Kidney (tissue), 22 donors: ENCODE results near the gene SNRNP48. TPM values are rescaled to one million over a fixed set of nuclear protein-coding genes. Genes with fewer than 3 reads are reported as not detected.

Source experiments
- DNase-seq, 5 donors: peaks; one replicate each; pipeline ENCODE4 v3.0.0-alpha.2; 2013 to 2020
- FAIRE-seq: peaks from 2 replicates; lab custom pipeline; 2012; peaks lifted over from hg19 to GRCh38; lab: Jason Lieb, UNC
- H3K27ac ChIP-seq, 2 donors: one replicate each; pipeline ENCODE4 v1.7.0; 2013; ENCODE audit warnings: low read depth in 2 of 2, low read length in 2 of 2, inconsistent platforms in 1 of 2
- H3K27me3 ChIP-seq: one replicate; pipeline ENCODE4 v1.7.1; 2013; ENCODE audit warnings: low read length, inconsistent platforms; ENCODE audit not compliant: control insufficient read depth, insufficient read depth
- H3K36me3 ChIP-seq, 3 donors: one replicate each; pipeline versions ENCODE4 v1.7.0 to v1.7.1; 2013; ENCODE audit warnings: low read length in 3 of 3, control low read depth in 1 of 3, inconsistent platforms in 1 of 3; ENCODE audit not compliant: insufficient read depth in 3 of 3, control insufficient read depth in 2 of 3
- H3K4me1 ChIP-seq, 3 donors: one replicate each; pipeline versions ENCODE4 v1.7.0 to v1.7.1; 2013; ENCODE audit warnings: low read length in 3 of 3, inconsistent platforms in 1 of 3, low read depth in 1 of 3; ENCODE audit not compliant: control insufficient read depth in 2 of 3, insufficient read depth in 2 of 3
- H3K4me3 ChIP-seq, 3 donors: one replicate each; pipeline versions ENCODE4 v1.7.0 to v1.8.1; 2013; ENCODE audit warnings: low read length in 3 of 3, control low read depth in 1 of 3, inconsistent platforms in 1 of 3
- H3K9ac ChIP-seq, 3 donors: one replicate each; pipeline versions ENCODE4 v1.7.0 to v1.7.1; 2013; ENCODE audit warnings: low read length in 3 of 3, control low read depth in 1 of 3, inconsistent platforms in 1 of 3
- H3K9me3 ChIP-seq, 3 donors: one replicate each; pipeline versions ENCODE4 v1.7.0 to v1.7.1; 2013; ENCODE audit warnings: low read length in 3 of 3, control low read depth in 1 of 3, inconsistent platforms in 1 of 3; ENCODE audit not compliant: control insufficient read depth in 2 of 3, insufficient read depth in 1 of 3
- intact Hi-C: fragments of 100-400 bp; cut with DNase I; formaldehyde crosslinking; loops from one replicate; pipeline ENCODE4 v1.11.1; 2022
- long read RNA-seq, 10 donors: library from polyadenylated mRNA in 1 of 10; unstranded in 1 of 10; transcript quantifications; one replicate each; pipeline ENCODE4 v2.0.0 and lab custom pipeline, GENCODE V29; 2021 to 2026
- polyA plus RNA-seq: library from polyadenylated mRNA; stranded (reverse); fragments of 350-450 nt; fragmentation: Illumina TruSeq; extraction: RNeasy Lipid Tissue Mini Kit (QIAGEN cat#74804); gene quantifications from one replicate; pipeline ENCODE4 v1.2.3, GENCODE V29; 2014; ENCODE audit warnings: low read depth, low replicate concordance; ENCODE audit not compliant: insufficient read depth
- total RNA-seq: library from RNA; stranded (reverse); fragmentation: NEBNext Ultra II Directional; extraction: Animal tissue kit (Norgen Biotek cat#: 25700); gene quantifications from one replicate; pipeline ENCODE4 v1.2.1, GENCODE V29; 2021
- TF ChIP-seq, protein P1 (sequence below): IDR thresholded peaks from 3 replicates; pipeline ENCODE4 v1.5.1; 2012; ENCODE audit warnings: mild to moderate bottlenecking, moderate library complexity, borderline replicate concordance; ENCODE audit not compliant: insufficient read depth; ENCODE audit errors: extremely low read depth
- donor health status: control.
- donor health status: control.
- donor health status: control.
- donor health status: control.
- donor health status: control.
- donor health status: DM: yes; HTN: yes; CAD: no.
- donor health status: Normal renal cell carcinoma (clear cell type).

Gene SNRNP48, protein sequence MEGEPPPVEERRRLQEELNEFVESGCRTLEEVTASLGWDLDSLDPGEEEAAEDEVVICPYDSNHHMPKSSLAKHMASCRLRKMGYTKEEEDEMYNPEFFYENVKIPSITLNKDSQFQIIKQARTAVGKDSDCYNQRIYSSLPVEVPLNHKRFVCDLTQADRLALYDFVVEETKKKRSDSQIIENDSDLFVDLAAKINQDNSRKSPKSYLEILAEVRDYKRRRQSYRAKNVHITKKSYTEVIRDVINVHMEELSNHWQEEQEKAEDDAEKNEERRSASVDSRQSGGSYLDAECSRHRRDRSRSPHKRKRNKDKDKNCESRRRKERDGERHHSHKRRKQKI
- total RNA-seq (12.1 TPM), polyA plus RNA-seq (5.2 TPM)
- long read RNA-seq, donor 1, full-length matches to known transcripts: 3 of 3 reads
- long read RNA-seq, donor 1, partial matches to known transcripts: 0 of 3 reads
- long read RNA-seq, donor 1, other reads (novel, unspliced or antisense): 0 of 3 reads
- long read RNA-seq, donor 2, full-length matches to known transcripts: 3 of 3 reads
- long read RNA-seq, donor 2, partial matches to known transcripts: 0 of 3 reads
- long read RNA-seq, donor 2, other reads (novel, unspliced or antisense): 0 of 3 reads
- long read RNA-seq, donor 3, full-length matches to known transcripts: 3 of 14 reads
- long read RNA-seq, donor 3, partial matches to known transcripts: 11 of 14 reads
- long read RNA-seq, donor 3, other reads (novel, unspliced or antisense): 0 of 14 reads
- long read RNA-seq, donor 4, full-length matches to known transcripts: 7 of 7 reads
- long read RNA-seq, donor 4, partial matches to known transcripts: 0 of 7 reads
- long read RNA-seq, donor 4, other reads (novel, unspliced or antisense): 0 of 7 reads
- long read RNA-seq, donor 5, full-length matches to known transcripts: 1 of 1 reads
- long read RNA-seq, donor 5, partial matches to known transcripts: 0 of 1 reads
- long read RNA-seq, donor 5, other reads (novel, unspliced or antisense): 0 of 1 reads
- long read RNA-seq, donor 6, full-length matches to known transcripts: 2 of 2 reads
- long read RNA-seq, donor 6, partial matches to known transcripts: 0 of 2 reads
- long read RNA-seq, donor 6, other reads (novel, unspliced or antisense): 0 of 2 reads
- long read RNA-seq, donor 7, full-length matches to known transcripts: 1 of 2 reads
- long read RNA-seq, donor 7, partial matches to known transcripts: 0 of 2 reads
- long read RNA-seq, donor 7, other reads (novel, unspliced or antisense): 1 of 2 reads
- long read RNA-seq, donor 8, full-length matches to known transcripts: 1 of 1 reads
- long read RNA-seq, donor 8, partial matches to known transcripts: 0 of 1 reads
- long read RNA-seq, donor 8, other reads (novel, unspliced or antisense): 0 of 1 reads
- long read RNA-seq, donor 9, partial matches to known transcripts: 0 of 1 reads
- long read RNA-seq, donor 9, other reads (novel, unspliced or antisense): 0 of 1 reads
- long read RNA-seq, donor 10, transcript SNRNP48-202 (5 exons, 2,610 nt): major isoform, 6 of 6 reads
- long read RNA-seq, donor 10, partial matches to known transcripts: 0 of 6 reads
- long read RNA-seq, donor 10, other reads (novel, unspliced or antisense): 0 of 6 reads

GRCh38 chr6:7589949-7590917, at the start of gene SNRNP48:
TSS of gene SNRNP48 (plus strand) at chr6:7590198. CDS start at chr6:7590258, 60 bp downstream.
- intact Hi-C loops: no loop called here

GRCh38 chr6:7540595-7540994, 49.4 kb upstream of the SNRNP48 start:
- Histone ChIP-seq H3K27ac (peak overlapping the region; percentile 36 to 52), H3K36me3 (no peaks in the 10 kb centered on the region), H3K9me3 (no peaks in the 10 kb centered on the region), H3K27me3 (peaks cover 4% of the 10 kb centered on the region), H3K9ac (peak overlapping the region in 1 of 3 donors; percentile 67), H3K4me3 (peak overlapping the region; percentile 8 to 75 (median 53)), H3K4me1 (peaks cover 0 to under 1% (median 0%) of the 10 kb centered on the region in 3 donors)
- no peak for FAIRE-seq
- DNase-seq: peak in 4 of 5 donors; percentile 49 to 74 (median 66)
- intact Hi-C loops: no loop called here
- TF ChIP-seq, protein P1, sequence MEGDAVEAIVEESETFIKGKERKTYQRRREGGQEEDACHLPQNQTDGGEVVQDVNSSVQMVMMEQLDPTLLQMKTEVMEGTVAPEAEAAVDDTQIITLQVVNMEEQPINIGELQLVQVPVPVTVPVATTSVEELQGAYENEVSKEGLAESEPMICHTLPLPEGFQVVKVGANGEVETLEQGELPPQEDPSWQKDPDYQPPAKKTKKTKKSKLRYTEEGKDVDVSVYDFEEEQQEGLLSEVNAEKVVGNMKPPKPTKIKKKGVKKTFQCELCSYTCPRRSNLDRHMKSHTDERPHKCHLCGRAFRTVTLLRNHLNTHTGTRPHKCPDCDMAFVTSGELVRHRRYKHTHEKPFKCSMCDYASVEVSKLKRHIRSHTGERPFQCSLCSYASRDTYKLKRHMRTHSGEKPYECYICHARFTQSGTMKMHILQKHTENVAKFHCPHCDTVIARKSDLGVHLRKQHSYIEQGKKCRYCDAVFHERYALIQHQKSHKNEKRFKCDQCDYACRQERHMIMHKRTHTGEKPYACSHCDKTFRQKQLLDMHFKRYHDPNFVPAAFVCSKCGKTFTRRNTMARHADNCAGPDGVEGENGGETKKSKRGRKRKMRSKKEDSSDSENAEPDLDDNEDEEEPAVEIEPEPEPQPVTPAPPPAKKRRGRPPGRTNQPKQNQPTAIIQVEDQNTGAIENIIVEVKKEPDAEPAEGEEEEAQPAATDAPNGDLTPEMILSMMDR: no peak

More at GRCh38 chr6:7589949-7590917, at the start of gene SNRNP48:
- Histone ChIP-seq H3K4me1 (peaks cover 0 to 3% (median 2%) of the 10 kb centered on the region in 3 donors), H3K9ac (peak within 1 kb of the TSS; percentile 50 to 79 (median 67)), H3K36me3 (peaks cover 0 to 12% (median 2%) of the 10 kb centered on the region in 3 donors), H3K27me3 (no peaks in the 10 kb centered on the region), H3K27ac (no peak within 1 kb of the TSS), H3K9me3 (no peaks in the 10 kb centered on the region), H3K4me3 (peak within 1 kb of the TSS; percentile 66 to 81 (median 69))
- TF ChIP-seq, protein P1: no peak
- DNase-seq (peak; percentile 96 to 99 (median 98)), FAIRE-seq (peak; percentile 76)
